HG03575 (cell line): ENCODE data around the gene TM7SF3.
"Not testable (repeated sequence)": the region's sequence is repeated elsewhere in the genome, so short reads cannot be mapped to it uniquely, and the experiment has no call there.

Experiments
- ATAC-seq: cut with Tn5 transposase; IDR thresholded peaks from one replicate; pipeline ENCODE4 v1.9.1; 2021; ENCODE audit not compliant: unreplicated experiment, insufficient number of reproducible peaks, low FRiP score; ENCODE audit errors: extremely low read depth

TM7SF3 gene

DNA sequence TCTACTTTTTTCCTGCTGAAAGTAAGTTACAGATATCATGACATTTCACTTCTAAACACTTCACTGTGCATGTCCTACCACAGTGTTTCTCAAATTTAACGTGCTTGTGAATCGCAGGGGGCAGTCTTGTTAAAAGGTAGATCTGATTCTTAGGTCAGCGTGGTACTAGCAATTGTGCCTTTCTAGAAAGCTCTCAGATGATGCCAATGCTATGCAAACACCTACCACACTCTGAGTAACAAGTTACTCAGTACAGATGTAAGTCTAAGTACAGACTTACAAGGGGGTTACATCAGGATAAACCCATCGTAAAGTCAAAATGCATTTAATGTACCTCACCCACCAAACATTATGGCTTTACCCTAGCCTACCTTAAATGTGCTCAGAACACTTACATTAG, 22.4 kb downstream of the TM7SF3 start:
- ATAC-seq: no peak

GRCh38 chr12:26989873-26990272, 24.3 kb downstream of the TM7SF3 start:
- ATAC-seq: no peak

GRCh38 chr12:26988703-26989102, 25.5 kb downstream of the TM7SF3 start:
- ATAC-seq: no peak

DNA sequence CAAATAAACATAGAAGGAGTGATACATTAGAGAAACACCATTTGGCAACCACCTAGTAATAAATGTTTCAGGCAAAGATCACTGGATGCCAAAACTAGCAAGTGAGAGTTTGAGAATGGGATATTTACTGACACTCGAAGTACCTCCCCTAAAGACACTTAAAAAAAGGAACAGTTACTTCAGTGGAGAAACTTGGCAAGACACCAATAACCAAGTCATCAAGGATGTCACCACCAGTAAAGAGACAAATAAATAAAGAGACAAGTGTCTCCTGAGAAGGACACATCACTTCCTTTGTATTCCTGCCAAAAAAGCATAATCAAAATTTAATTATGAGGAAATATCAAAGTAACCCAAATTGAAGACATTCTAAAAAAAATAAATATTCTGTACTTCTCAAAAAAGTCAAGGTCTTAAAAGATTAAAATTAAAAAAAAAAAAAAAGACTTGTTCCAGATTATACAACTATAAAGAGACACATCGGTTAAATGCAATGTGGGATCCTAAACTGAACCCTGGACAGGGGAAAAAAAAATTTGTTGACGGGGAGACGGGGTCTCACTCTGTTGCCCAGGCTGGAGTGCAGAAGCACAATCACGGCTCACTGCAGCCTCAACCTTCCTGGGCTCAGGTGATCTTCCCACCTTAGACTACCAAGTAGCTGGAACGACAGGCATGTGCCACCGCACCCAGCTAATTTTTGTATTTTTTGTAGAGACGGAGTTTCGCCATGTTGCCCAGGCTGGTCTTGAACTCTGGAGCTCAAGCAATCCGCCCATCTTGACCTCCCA, 26.4 kb downstream of the TM7SF3 start:
- ATAC-seq: no peak

GRCh38 chr12:26982866-26983265, 31.3 kb downstream of the TM7SF3 start:
- ATAC-seq: no peak

- no peak for ATAC-seq
Observed at GRCh38 chr12:26979733-26980132, 34.5 kb downstream of the TM7SF3 start.

- ATAC-seq: no peak
Observed at GRCh38 chr12:26978801-26979200, 35.4 kb downstream of the TM7SF3 start.

DNA sequence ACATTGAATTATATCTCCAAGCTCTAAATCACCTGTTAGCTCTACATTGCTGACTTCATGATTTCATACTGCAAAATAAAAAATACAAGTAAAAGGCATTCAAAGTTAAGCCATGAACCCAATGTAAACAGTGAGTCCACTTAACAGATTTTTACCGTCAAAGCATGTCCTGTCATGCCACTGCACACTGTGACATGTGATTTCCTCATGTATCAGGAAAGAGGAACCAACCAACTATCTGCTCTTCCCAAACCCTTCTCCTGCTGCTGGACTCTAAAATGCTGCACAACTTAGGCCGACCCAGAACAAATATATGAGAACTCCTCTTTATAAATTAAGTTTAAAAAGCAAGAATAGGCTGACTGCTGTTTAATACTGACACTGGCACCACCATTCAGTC, 37.5 kb downstream of the TM7SF3 start:
- ATAC-seq: no peak

- peak; percentile 81 for ATAC-seq
Observed at GRCh38 chr12:26971963-26972362, 42.2 kb downstream of the TM7SF3 start.

DNA sequence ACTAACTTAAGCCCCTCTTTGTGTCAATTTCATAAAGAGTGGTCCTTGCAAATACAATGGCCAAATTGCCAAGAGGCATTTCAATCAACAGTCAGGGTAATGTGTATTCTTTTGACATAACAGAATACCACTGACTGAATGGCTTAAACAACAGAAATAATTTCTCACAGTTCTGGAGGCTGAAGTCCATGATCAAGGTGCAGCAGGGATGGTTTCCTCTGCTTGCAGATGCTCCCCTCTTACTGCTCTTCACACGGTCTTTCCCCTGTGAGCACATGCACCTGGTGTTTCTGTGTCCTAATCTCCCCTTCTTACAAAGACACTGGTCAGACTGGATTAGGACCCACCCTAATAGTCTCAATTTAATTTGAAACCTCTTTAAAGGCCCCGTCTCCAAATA, 44.0 kb downstream of the TM7SF3 start:
- no peak for ATAC-seq

GRCh38 chr12:26966842-26967241, 47.3 kb downstream of the TM7SF3 start:
- no peak for ATAC-seq

GRCh38 chr12:26963413-26963812, 50.8 kb downstream of the TM7SF3 start:
- no peak for ATAC-seq

- ATAC-seq: no peak
Observed at GRCh38 chr12:26961803-26962202, 52.4 kb downstream of the TM7SF3 start.

GRCh38 chr12:26961391-26961790, 52.8 kb downstream of the TM7SF3 start:
- ATAC-seq: not testable (repeated sequence)

DNA sequence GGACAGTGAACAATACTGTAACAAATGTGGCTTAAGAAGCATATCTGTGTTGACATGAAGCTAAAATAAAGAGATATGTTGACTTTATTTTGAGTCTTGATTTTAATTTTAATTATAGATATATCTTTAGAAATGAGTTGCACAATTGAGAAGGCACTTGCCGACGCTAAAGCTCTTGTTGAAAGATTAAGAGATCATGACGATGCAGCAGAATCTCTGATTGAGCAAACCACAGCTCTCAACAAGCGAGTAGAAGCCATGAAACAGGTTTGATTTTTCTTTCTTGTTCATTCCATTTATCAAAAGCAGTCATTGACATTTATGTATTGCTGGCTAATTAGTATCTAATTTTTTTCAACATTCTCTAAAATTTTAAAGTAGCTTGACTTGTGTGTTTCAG, 60.2 kb downstream of the TM7SF3 start:
- ATAC-seq: no peak

DNA sequence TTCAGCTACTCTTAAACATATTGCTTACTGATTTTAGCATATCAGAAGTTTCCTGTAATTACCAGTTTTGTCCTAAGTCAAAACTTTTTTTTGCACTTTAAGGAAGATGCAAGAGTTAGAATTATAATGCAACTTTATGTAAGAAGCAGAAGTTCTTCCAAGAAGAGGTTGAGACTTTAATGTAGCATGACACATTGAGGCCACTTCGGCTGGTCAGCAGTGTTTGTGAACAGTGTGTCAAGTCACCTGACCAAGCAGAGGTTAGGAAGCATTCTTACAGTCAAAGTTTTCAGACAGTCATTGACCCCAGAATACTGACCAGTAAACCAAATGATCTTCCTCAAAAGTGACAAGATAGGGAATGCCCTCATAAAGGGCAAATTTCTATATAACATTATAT, 60.7 kb downstream of the TM7SF3 start:
- no peak for ATAC-seq

GRCh38 chr12:26948309-26948708, 65.9 kb downstream of the TM7SF3 start:
- no peak for ATAC-seq

- ATAC-seq: no peak
Observed at GRCh38 chr12:26941215-26941594, 73.0 kb downstream of the TM7SF3 start.

- ATAC-seq: no peak
Observed at GRCh38 chr12:26940516-26941214, 73.5 kb downstream of the TM7SF3 start.

DNA sequence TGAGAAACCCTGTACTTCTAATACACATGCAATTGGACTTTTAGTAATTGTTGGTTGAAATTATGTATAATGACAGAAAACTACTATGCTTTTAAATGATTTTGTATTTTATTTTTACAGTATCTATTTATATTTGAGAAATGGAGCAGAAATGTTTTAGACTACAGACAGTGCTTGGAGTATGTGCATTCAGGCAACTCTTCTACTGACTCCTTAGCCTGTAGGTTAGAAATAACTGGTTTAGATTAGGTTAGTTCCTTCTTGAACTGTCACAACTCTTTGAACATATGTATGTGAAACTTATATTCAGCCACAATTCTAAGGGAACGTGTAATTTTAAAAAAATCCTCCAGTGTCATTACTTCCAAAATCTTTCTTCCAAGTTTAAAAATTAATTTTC, 74.2 kb downstream of the TM7SF3 start:
- ATAC-seq: no peak
